GM18858 (cell line): ENCODE data around the gene RABGAP1L.
"Not testable (repeated sequence)": the region's sequence is repeated elsewhere in the genome, so short reads cannot be mapped to it uniquely, and the experiment has no call there.

Experiments
- ATAC-seq: cut with Tn5 transposase; IDR thresholded peaks from one replicate; pipeline ENCODE4 v1.9.1; 2021; ENCODE audit not compliant: unreplicated experiment

Gene RABGAP1L

GRCh38 chr1:174848593-174849560, 689.6 kb downstream of the RABGAP1L start:
- ATAC-seq, result not testable (repeated sequence)

DNA sequence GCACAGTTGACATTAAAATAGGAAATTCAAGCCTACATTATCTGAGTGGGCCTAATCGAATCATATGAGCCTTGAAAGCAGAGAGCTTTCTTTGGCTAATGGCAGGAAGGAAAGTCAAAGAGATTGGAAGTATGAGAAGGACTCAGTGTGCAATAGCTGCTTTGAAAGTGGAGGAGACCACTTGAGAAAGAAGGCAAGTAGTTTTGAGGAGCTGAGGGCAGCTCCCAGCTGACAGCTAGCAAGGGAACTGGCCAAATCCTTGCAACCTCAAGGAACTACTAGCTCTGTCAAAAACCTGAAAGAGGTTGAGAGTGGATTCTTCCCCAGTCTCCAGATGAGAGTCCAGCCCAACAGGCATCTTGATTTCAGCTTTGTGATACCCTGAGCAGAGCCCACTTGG, 691.4 kb downstream of the RABGAP1L start:
- no peak for ATAC-seq

- no peak for ATAC-seq
Observed at GRCh38 chr1:174858301-174858700, 699.0 kb downstream of the RABGAP1L start.

DNA sequence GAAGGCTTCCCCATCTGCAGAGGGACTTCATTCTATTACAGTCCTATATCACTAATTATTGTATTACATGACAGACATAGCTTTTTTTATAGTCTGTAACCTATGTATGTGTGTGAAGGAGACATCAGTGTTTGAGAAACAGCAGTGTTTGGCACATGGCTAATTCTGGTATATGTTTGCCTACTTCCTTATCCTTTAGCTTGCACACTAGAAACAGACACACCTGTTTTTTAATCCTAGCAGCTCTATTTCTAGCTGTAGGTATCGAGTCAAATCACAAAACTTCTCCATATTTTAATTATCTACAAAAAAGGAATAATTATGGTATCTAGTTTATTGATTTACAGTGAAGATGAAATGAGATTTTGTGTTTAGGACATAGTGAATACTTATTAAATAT, 711.0 kb downstream of the RABGAP1L start:
- ATAC-seq, result no peak

GRCh38 chr1:174871886-174872285, 712.6 kb downstream of the RABGAP1L start:
- ATAC-seq, result no peak

- ATAC-seq, result no peak
Observed at GRCh38 chr1:174872615-174873058, 713.3 kb downstream of the RABGAP1L start.

DNA sequence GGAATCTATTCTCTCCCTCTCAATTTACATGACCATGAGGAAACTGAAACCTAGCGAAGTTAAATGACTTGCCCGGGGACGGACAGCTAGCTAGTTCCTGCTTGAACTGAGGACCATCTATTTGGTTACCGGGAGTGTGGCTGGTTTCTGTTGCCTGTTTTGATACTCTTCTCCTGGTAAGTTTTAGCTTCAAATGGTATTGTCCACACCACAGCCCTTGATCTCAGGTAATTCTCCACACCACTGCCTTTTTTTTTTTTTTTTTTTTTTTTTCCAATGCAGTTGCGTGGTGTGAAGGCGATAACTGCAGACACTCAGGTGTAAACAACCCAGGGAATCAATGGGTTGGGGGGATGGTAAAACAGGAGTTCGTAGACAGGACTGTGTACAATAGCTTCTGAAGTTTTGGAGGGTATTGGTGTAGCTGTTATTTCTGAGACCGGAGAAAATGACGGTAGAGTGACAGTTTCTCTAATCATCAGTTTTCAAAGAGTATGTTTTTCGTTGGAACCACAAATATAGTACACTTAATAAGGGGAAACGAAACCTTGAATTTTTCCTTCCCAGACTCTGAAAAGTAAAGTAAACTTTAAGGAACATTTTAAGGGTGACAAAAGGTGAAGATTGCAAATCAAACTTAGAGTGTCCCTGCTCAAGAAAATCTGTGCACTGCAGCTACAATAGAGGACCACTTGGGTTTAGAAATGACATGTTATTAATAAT, 715.2 kb downstream of the RABGAP1L start:
- peak; percentile 55 for ATAC-seq

GRCh38 chr1:174875306-174875705, 716.0 kb downstream of the RABGAP1L start:
- ATAC-seq, result no peak

- ATAC-seq, result no peak
Observed at GRCh38 chr1:174877208-174877673, 717.9 kb downstream of the RABGAP1L start.

GRCh38 chr1:174880171-174880570, 720.9 kb downstream of the RABGAP1L start:
- ATAC-seq, result no peak

- ATAC-seq, result no peak
Observed at GRCh38 chr1:174883409-174883808, 724.1 kb downstream of the RABGAP1L start.

DNA sequence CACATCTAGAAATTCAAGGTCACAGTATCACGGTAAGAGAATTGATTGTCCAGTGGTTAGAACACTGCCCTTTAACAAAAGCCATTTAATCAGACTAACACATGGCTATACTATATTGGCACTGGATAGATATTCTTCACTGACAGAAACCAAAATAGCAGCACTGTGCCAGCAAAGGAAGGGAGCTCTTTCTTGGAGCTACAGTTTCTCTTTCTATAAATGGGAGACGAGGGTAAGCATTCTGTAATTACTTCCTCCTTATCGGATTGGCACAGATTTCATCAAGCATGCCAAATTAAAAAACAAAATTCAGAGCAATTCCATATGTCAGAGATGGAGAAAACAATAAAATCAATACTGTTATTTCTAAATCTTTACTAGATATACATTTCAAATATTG, 724.7 kb downstream of the RABGAP1L start:
- no peak for ATAC-seq

GRCh38 chr1:174884566-174884965, 725.2 kb downstream of the RABGAP1L start:
- no peak for ATAC-seq

GRCh38 chr1:174890024-174890423, 730.7 kb downstream of the RABGAP1L start:
- ATAC-seq, result no peak

DNA sequence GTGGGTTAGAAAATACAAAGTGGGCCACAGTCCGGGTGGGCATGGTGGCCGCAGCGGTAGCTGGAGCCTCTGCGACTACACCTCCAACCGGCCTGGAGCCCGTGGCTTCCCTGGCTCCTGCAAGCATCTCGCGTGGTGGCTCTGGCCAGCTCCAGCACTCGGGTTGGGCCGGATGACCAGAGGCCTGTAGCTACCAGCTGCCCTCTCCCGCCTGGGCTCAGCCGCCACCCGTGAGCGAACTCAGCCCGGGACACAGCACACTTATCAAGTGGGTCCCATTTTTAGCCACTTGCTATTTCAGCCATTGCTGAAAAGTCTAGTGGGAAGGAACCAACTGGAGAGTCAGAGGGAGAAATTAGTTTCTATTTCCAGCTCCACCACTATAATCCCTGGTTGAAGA, 732.7 kb downstream of the RABGAP1L start:
- ATAC-seq, result no peak

- ATAC-seq, result no peak
Observed at GRCh38 chr1:174894117-174894762, 734.9 kb downstream of the RABGAP1L start.

- ATAC-seq, result not testable (repeated sequence)
Observed at GRCh38 chr1:174895610-174896009, 736.3 kb downstream of the RABGAP1L start.

- no peak for ATAC-seq
Observed at GRCh38 chr1:174898102-174898797, 738.9 kb downstream of the RABGAP1L start.

DNA sequence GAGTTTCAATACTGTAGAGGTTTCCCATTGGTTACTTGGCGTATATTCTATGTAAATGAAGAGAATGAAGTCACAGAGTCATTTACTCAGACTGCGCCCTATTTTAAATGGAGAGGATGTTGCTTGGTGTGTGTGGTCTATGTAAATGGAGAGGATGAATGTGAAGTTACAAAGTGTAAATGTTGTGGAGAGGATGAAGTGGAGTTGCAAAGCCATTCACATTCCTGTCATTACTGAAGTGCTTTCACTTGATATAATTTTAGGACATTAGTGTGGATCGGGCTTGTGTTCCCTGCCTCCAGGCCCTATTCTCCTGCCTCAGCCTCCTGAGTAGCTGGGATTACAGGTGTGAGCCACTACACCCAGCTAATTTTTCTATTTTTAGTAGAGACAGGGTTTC, 741.0 kb downstream of the RABGAP1L start:
- no peak for ATAC-seq

DNA sequence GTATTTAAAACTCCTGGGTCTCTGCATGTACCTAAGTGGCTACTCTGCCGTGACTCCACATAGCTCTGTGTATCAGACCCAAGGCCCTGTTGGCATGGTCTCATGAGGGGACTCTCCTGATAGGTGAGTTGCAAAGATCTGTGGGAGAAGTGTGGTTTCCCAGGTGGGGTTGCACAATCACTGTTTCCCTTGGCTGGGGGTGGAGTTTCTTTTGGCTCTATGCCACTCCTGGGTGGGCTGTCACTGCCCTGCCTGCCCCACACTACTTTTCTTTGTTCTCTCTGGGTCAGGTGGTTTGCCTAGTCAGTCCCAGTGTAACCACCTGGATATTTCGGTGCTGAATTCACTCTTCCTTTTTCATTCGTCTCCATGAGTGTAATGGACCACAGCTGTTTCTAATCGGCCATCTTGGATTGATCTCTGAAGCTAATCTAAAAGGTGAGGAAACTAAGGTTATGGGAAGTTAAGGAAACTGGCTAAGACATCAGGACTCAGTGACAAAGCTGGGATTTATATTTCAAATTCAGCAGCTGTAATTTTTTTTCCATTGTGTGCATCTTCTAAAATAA, 743.3 kb downstream of the RABGAP1L start:
- no peak for ATAC-seq
